Measurements from ENCODE around the gene SMPD2.

Gene SMPD2

GRCh38 chr6:109436041-109436440 is 4.5 kb upstream of the SMPD2 start:
- Mint-ChIP-seq H3K27ac (no peak overlapping the region), H3K36me3 (ENCODE audit: low read depth) (peaks cover under 1% of the 10 kb centered on the region), H3K4me3 (no peak overlapping the region), H3K9me3 (no peaks in the 10 kb centered on the region), H3K27me3 (no peaks in the 10 kb centered on the region), H3K4me1 (ENCODE audit: low read depth) (peaks cover 5% of the 10 kb centered on the region)
- DNase-seq, result no peak

GRCh38 chr6:109441069-109441816 is 719 bp downstream of the SMPD2 start:
- H3K9me3 Mint-ChIP-seq, result no peaks in the 10 kb centered on the region
- peaks cover 50% of the 10 kb centered on the region for H3K36me3 Mint-ChIP-seq (ENCODE audit: low read depth)
- no peak for DNase-seq

GRCh38 chr6:109442393-109442924 is 1.9 kb downstream of the SMPD2 start:
- Mint-ChIP-seq H3K4me1 (ENCODE audit: low read depth) (peaks cover 32% of the 10 kb centered on the region), H3K9me3 (no peaks in the 10 kb centered on the region), H3K4me3 (peak overlapping the region; percentile 91), H3K36me3 (ENCODE audit: low read depth) (peaks cover 57% of the 10 kb centered on the region), H3K27ac (peak overlapping the region; percentile 9), H3K27me3 (no peaks in the 10 kb centered on the region)
- DNase-seq, result no peak

More at GRCh38 chr6:109441069-109441816, 719 bp downstream of the SMPD2 start:
- Mint-ChIP-seq H3K4me1 (ENCODE audit: low read depth) (peaks cover 32% of the 10 kb centered on the region), H3K27me3 (no peaks in the 10 kb centered on the region), H3K4me3 (peak overlapping the region; percentile 91), H3K27ac (peak overlapping the region; percentile 90)

GRCh38 chr6:109443425-109443950 is 3.0 kb downstream of the SMPD2 start:
- peak overlapping the region; percentile 29 for H3K27ac Mint-ChIP-seq
- H3K27me3 Mint-ChIP-seq, result no peaks in the 10 kb centered on the region
- no peak overlapping the region for H3K4me3 Mint-ChIP-seq
- peaks cover 36% of the 10 kb centered on the region for H3K4me1 Mint-ChIP-seq (ENCODE audit: low read depth)
- H3K9me3 Mint-ChIP-seq, result no peaks in the 10 kb centered on the region
- peaks cover 60% of the 10 kb centered on the region for H3K36me3 Mint-ChIP-seq (ENCODE audit: low read depth)
- DNase-seq, result no peak

GRCh38 chr6:109445382-109445781 is 4.9 kb downstream of the SMPD2 start:
- Mint-ChIP-seq H3K4me3 (no peak overlapping the region), H3K4me1 (ENCODE audit: low read depth) (peaks cover 46% of the 10 kb centered on the region), H3K36me3 (ENCODE audit: low read depth) (peaks cover 69% of the 10 kb centered on the region), H3K9me3 (no peaks in the 10 kb centered on the region), H3K27ac (peak overlapping the region; percentile 59), H3K27me3 (no peaks in the 10 kb centered on the region)
- no peak for DNase-seq

GRCh38 chr6:109446072-109446471 is 5.5 kb downstream of the SMPD2 start:
- Mint-ChIP-seq H3K4me3 (no peak overlapping the region), H3K27ac (peak overlapping the region; percentile 72), H3K9me3 (no peaks in the 10 kb centered on the region), H3K36me3 (ENCODE audit: low read depth) (peaks cover 74% of the 10 kb centered on the region), H3K4me1 (ENCODE audit: low read depth) (peaks cover 51% of the 10 kb centered on the region), H3K27me3 (no peaks in the 10 kb centered on the region)
- DNase-seq, result no peak

- no peak overlapping the region for H3K4me3 Mint-ChIP-seq
- H3K27me3 Mint-ChIP-seq, result no peaks in the 10 kb centered on the region
- H3K36me3 Mint-ChIP-seq (ENCODE audit: low read depth), result peaks cover 72% of the 10 kb centered on the region
- DNase-seq, result no peak
- H3K9me3 Mint-ChIP-seq, result no peaks in the 10 kb centered on the region
- peaks cover 46% of the 10 kb centered on the region for H3K4me1 Mint-ChIP-seq (ENCODE audit: low read depth)
- peak overlapping the region; percentile 72 for H3K27ac Mint-ChIP-seq
Measured at GRCh38 chr6:109446541-109446940, 6.0 kb downstream of the SMPD2 start.

- H3K27ac Mint-ChIP-seq, result peak overlapping the region; percentile 72
- peaks cover 72% of the 10 kb centered on the region for H3K36me3 Mint-ChIP-seq (ENCODE audit: low read depth)
- peaks cover 44% of the 10 kb centered on the region for H3K4me1 Mint-ChIP-seq (ENCODE audit: low read depth)
- no peak for DNase-seq
- H3K9me3 Mint-ChIP-seq, result no peaks in the 10 kb centered on the region
- H3K4me3 Mint-ChIP-seq, result no peak overlapping the region
- no peaks in the 10 kb centered on the region for H3K27me3 Mint-ChIP-seq
Measured at GRCh38 chr6:109447087-109447486, 6.6 kb downstream of the SMPD2 start.

- H3K27me3 Mint-ChIP-seq, result no peaks in the 10 kb centered on the region
- peaks cover 35% of the 10 kb centered on the region for H3K4me1 Mint-ChIP-seq (ENCODE audit: low read depth)
- peaks cover 69% of the 10 kb centered on the region for H3K36me3 Mint-ChIP-seq (ENCODE audit: low read depth)
Measured at GRCh38 chr6:109447878-109448555, 7.5 kb downstream of the SMPD2 start.

GRCh38 chr6:109448615-109449014 is 8.1 kb downstream of the SMPD2 start:
- H3K36me3 Mint-ChIP-seq (ENCODE audit: low read depth), result peaks cover 66% of the 10 kb centered on the region
- H3K27me3 Mint-ChIP-seq, result no peaks in the 10 kb centered on the region
- H3K4me1 Mint-ChIP-seq (ENCODE audit: low read depth), result peaks cover 32% of the 10 kb centered on the region
- DNase-seq, result no peak
- peak overlapping the region; percentile 37 for H3K27ac Mint-ChIP-seq
- H3K9me3 Mint-ChIP-seq, result no peaks in the 10 kb centered on the region
- H3K4me3 Mint-ChIP-seq, result no peak overlapping the region

More at GRCh38 chr6:109447878-109448555, 7.5 kb downstream of the SMPD2 start:
- Mint-ChIP-seq H3K4me3 (no peak overlapping the region), H3K27ac (peak overlapping the region; percentile 16), H3K9me3 (no peaks in the 10 kb centered on the region)
- DNase-seq, result no peak

- no peak overlapping the region for H3K4me3 Mint-ChIP-seq
- no peaks in the 10 kb centered on the region for H3K9me3 Mint-ChIP-seq
- DNase-seq, result no peak
- no peaks in the 10 kb centered on the region for H3K27me3 Mint-ChIP-seq
- peak overlapping the region; percentile 49 for H3K27ac Mint-ChIP-seq
- H3K36me3 Mint-ChIP-seq (ENCODE audit: low read depth), result peaks cover 65% of the 10 kb centered on the region
- peaks cover 36% of the 10 kb centered on the region for H3K4me1 Mint-ChIP-seq (ENCODE audit: low read depth)
Measured at GRCh38 chr6:109449064-109449794, 8.7 kb downstream of the SMPD2 start.

- Mint-ChIP-seq H3K4me3 (no peak overlapping the region), H3K27ac (peak overlapping the region; percentile 49), H3K36me3 (ENCODE audit: low read depth) (peaks cover 59% of the 10 kb centered on the region), H3K27me3 (no peaks in the 10 kb centered on the region), H3K9me3 (no peaks in the 10 kb centered on the region), H3K4me1 (ENCODE audit: low read depth) (peaks cover 42% of the 10 kb centered on the region)
- DNase-seq, result peak; percentile 53
Measured at GRCh38 chr6:109449795-109450673, 9.5 kb downstream of the SMPD2 start.

- no peak overlapping the region for H3K27ac Mint-ChIP-seq
- peaks cover 54% of the 10 kb centered on the region for H3K36me3 Mint-ChIP-seq (ENCODE audit: low read depth)
- peaks cover 45% of the 10 kb centered on the region for H3K4me1 Mint-ChIP-seq (ENCODE audit: low read depth)
Measured at GRCh38 chr6:109450801-109451200, 10.3 kb downstream of the SMPD2 start.

More at GRCh38 chr6:109450801-109451200, 10.3 kb downstream of the SMPD2 start:
- Mint-ChIP-seq H3K27me3 (no peaks in the 10 kb centered on the region), H3K4me3 (no peak overlapping the region), H3K9me3 (no peaks in the 10 kb centered on the region)
- DNase-seq, result no peak
